Kidney epithelial cell (primary cell): Measurements from ENCODE around the gene MCOLN1. TPM values are rescaled to one million over a fixed set of nuclear protein-coding genes. Genes with fewer than 3 reads are reported as not detected.

Experiments used
- DNase-seq: peaks from one replicate; pipeline ENCODE4 v3.0.0-alpha.2; 2010; ENCODE audit warnings: low read depth
- H3K27me3 ChIP-seq: 2 replicates; pipeline ENCODE4 v1.6.0; 2011; ENCODE audit warnings: low read length; ENCODE audit not compliant: control insufficient read depth, insufficient read depth
- H3K36me3 ChIP-seq: 2 replicates; pipeline ENCODE4 v1.5.1; 2011; ENCODE audit warnings: low read length; ENCODE audit not compliant: control insufficient read depth, insufficient read depth
- H3K4me3 ChIP-seq: 2 replicates; pipeline ENCODE4 v1.5.1; 2011; ENCODE audit warnings: low read depth, mild to moderate bottlenecking, control low read depth, low read length
- CTCF ChIP-seq: IDR thresholded peaks from 2 replicates; pipeline ENCODE4 v1.5.1; 2011; ENCODE audit warnings: mild to moderate bottlenecking, moderate library complexity, low read length, control low read depth, inconsistent platforms; ENCODE audit not compliant: insufficient read depth, poor library complexity, severe bottlenecking
- total RNA-seq: library from RNA; depleted of rRNA; stranded (reverse); fragments of >200 nt; gene quantifications from 2 replicates; pipeline ENCODE4 v1.2.3, GENCODE V29; 2015

The MCOLN1 gene
- total RNA-seq, 1 donor from 2014 or later = 13.7 TPM

GRCh38 chr19:7540761-7541474, 18.5 kb downstream of the MCOLN1 start:
- no peaks in the 10 kb centered on the region for H3K27me3 ChIP-seq
- TF ChIP-seq CTCF = no peak
- no peak overlapping the region for H3K4me3 ChIP-seq
- peaks cover 9% of the 10 kb centered on the region for H3K36me3 ChIP-seq
- DNase-seq = no peak

- H3K27me3 ChIP-seq = no peaks in the 10 kb centered on the region
- no peak for TF ChIP-seq CTCF
- no peak overlapping the region for H3K4me3 ChIP-seq
- H3K36me3 ChIP-seq = peaks cover 9% of the 10 kb centered on the region
- DNase-seq = no peak
These were observed 19.0 kb downstream of the MCOLN1 start for GRCh38 chr19:7541475-7541824.

GRCh38 chr19:7541828-7542443, 19.5 kb downstream of the MCOLN1 start:
- Histone ChIP-seq H3K27me3 (no peaks in the 10 kb centered on the region), H3K36me3 (peaks cover 9% of the 10 kb centered on the region), H3K4me3 (no peak overlapping the region)
- DNase-seq = no peak
- TF ChIP-seq CTCF = no peak

- Histone ChIP-seq H3K36me3 (peaks cover 9% of the 10 kb centered on the region), H3K27me3 (no peaks in the 10 kb centered on the region), H3K4me3 (no peak overlapping the region)
- TF ChIP-seq CTCF = no peak
- no peak for DNase-seq
These were observed 20.3 kb downstream of the MCOLN1 start for GRCh38 chr19:7542556-7543348.

- H3K36me3 ChIP-seq = peaks cover 9% of the 10 kb centered on the region
- H3K4me3 ChIP-seq = no peak overlapping the region
- DNase-seq = no peak
- no peak for TF ChIP-seq CTCF
- H3K27me3 ChIP-seq = no peaks in the 10 kb centered on the region
These were observed 22.2 kb downstream of the MCOLN1 start for GRCh38 chr19:7544626-7545025.
